CD4-positive, alpha-beta T cell treated with Interleukin-10 for 1 hour (primary cell): Measurements from ENCODE around the gene WDR59.
A peak's percentile ranks its signal among the peaks of the same experiment; 100 is the strongest.
"Not testable (repeated sequence)": the region's sequence is repeated elsewhere in the genome, so short reads cannot be mapped to it uniquely, and the experiment has no call there.

Experiments
- DNase-seq: peaks from one replicate; pipeline ENCODE4 v3.0.0-alpha.2; 2020

The WDR59 gene

GRCh38 chr16:74975591-74975990 is 9.3 kb downstream of the WDR59 start:
- no peak for DNase-seq

GRCh38 chr16:74973304-74973703 is 11.6 kb downstream of the WDR59 start:
- no peak for DNase-seq

DNA sequence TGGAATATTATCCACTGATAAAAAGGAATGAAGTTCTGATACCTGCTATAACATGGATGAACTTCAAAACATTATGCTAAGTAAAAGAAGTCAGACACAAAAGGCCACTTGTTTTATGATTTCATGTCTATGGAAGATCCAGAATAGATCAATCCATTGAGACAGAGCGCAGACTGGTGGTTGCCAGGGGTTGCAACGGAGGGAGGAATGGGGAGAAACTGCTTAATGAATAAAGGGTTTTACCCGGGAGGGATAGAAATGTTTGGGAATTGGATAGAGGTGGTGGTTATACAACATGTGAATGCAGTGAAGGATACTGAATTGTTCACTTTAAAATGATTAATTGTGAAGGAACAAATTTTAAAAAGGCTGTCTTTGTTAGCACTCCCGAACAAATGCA is 30.2 kb downstream of the WDR59 start:
- DNase-seq = no peak

GRCh38 chr16:74951681-74952080 is 33.2 kb downstream of the WDR59 start:
- DNase-seq = no peak

- no peak for DNase-seq
These were observed 33.7 kb downstream of the WDR59 start for GRCh38 chr16:74951206-74951605.

DNA sequence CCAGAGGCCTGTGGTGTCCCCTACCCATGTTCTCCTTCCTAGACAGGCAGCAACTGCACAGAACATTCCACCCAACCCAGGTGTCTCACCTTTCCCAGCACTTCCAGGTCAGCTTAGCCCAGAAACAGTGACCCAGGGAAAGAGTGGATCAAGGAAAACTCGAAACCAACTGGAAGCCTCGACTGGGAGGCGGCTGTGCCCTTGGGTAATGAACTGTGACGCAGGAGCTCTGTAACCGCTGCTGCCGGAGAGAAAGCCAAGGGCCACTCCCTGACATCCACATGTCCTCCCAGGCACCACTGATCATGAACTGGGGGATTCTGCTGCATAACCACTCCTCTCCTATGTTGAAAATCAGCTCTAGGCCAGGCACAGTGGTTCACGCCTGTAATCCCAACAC is 34.4 kb downstream of the WDR59 start:
- no peak for DNase-seq

DNA sequence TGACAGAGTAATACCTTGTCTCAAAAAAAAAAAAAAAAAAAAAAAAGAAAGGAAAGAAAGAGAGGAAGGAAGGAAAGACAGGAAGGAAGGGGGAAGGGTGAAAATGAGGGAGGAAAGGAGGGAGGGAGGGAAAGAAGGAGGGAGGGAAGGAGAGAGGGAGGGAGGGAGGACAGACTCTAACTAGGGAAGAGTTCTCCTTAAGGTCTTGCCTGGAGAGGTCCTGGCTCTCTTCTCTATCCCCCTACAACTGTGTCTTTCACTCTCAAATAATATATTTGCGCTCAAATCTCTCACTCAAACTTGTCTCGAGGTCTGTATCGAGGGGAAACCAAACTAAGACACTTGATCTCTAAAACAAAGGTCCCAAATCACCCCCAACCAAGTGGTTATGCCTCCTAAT is 35.6 kb downstream of the WDR59 start:
- DNase-seq = no peak

- DNase-seq = no peak
These were observed 40.5 kb downstream of the WDR59 start for GRCh38 chr16:74944466-74944865.

GRCh38 chr16:74942977-74943918 is 41.7 kb downstream of the WDR59 start:
- no peak for DNase-seq

DNA sequence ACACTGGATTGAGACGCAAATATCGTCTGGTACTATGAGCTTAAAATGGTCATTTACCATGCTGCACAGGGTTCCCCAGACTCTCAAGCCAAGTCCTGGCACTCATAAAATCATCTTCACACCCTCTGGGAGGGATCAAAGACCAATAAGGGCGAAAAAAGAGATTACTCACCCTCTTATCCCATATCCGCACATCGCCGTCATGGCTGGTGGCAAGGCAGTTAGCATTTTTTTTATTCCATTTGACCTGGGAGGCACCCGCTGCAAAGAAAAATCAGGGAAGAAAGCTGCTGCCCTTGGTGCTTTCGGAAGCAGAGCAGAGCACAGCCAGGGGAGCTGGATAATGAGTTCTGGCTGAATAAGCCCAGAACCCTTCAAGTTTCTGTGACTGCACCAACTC is 42.4 kb downstream of the WDR59 start:
- no peak for DNase-seq

GRCh38 chr16:74939688-74940087 is 45.2 kb downstream of the WDR59 start:
- DNase-seq = no peak

- DNase-seq = peak; percentile 6
These were observed 47.9 kb downstream of the WDR59 start for GRCh38 chr16:74936902-74937560.

- no peak for DNase-seq
These were observed 53.5 kb downstream of the WDR59 start for GRCh38 chr16:74931445-74931844.

- DNase-seq = no peak
These were observed 55.3 kb downstream of the WDR59 start for GRCh38 chr16:74929636-74930035.

- no peak for DNase-seq
These were observed 58.1 kb downstream of the WDR59 start for GRCh38 chr16:74926805-74927204.

GRCh38 chr16:74923766-74924460 is 61.0 kb downstream of the WDR59 start:
- no peak for DNase-seq

DNA sequence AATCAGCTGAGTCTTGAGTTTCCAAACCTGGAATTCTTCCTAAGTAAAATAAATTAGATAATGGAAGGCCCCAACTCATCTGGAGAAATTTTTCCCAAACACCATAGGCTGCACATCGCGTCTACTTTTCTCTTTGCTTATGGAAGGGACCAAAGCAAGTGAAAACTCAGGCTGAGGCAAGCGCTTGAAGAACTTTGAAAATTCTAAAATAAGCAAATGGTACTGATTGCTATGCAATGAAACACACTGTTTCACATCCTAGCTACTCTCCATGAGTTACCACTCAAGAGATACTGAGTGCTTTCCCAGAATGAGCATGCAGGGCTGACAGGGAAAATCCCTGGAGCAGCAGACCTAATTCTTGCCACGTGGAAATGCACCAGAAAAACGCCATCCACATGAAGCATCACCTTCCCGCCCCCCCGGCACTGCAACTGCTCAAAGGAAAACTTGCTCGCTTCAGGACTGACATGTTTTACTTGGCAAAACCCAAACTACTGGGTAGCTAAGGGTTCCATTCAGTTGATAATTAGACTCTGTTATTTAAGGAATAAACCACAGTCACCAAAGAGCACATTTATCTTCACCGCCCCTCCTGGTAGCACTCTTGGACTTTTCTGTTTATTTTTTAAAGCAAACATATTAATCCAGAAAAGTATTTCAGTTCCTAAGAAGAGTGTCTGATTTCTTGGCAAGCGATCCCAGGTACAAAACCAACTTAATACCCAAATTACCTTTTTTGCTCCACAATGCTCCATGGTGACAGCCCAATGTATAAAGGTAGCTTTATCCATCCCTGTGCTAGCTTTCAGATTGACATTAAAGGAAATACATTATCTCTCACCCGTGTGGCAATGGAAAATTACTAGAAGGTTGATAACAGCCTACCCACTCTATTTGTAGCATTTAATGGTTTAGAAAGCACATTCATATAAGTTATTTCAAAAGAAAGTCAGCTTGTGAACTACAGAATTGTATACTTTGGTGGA is 62.5 kb downstream of the WDR59 start:
- DNase-seq = no peak

- DNase-seq = no peak
These were observed 63.9 kb downstream of the WDR59 start for GRCh38 chr16:74921051-74921450.

- DNase-seq = no peak
These were observed 75.3 kb downstream of the WDR59 start for GRCh38 chr16:74909665-74910064.

DNA sequence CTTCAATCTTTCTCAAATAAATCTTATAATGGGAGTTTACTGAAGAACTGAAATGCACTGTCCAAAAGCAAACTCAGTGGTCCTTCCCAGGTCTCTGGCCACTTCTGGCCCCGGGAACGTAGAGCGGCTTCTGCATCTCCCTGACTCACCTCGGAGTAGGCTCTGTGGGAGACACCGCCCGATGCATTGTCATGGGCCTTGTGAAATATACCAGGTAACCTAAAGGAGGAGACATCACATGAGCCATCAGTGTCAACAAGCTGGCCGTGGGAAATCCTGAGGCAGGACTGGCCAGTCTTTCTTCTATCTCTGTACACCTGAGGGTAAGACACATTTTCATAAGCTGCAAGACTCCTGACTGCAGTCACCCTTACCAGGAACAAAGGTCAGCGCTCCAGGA is 76.2 kb downstream of the WDR59 start:
- DNase-seq = not testable (repeated sequence)

DNA sequence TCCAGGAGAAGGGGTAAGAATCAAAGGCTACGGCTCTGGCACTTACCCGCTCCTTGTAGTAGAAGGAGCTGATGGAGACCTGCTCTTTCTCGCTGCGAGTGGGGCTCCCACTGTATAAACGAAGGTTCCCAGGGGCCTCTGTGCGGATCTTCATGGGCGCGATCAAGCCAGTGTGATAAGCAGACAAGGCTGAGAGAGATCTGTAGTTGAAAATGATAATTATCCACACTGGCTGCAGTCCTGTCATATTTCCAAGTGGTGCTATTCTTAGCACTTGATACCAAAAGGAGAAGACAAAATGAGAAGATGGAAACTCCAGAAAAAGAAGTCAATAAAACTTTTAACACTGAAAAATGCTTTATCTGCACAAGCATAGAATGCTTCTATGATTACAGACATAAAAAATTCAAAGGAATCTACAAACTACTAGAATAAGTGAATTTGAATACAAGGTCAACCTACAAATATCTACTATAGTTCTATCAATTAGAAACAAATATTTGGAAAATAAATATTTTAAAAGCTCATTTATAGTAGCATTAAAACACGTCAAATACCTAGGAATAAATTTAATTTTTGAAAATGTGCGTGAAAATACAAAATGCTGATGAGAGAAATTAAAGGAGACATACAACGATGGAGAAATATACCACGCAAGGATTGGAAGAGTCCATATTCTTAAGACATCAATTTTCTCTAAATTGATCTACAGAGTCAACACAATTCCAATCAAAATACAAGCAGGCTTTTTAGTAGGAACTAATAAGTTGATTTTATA is 80.8 kb downstream of the WDR59 start:
- DNase-seq = no peak

DNA sequence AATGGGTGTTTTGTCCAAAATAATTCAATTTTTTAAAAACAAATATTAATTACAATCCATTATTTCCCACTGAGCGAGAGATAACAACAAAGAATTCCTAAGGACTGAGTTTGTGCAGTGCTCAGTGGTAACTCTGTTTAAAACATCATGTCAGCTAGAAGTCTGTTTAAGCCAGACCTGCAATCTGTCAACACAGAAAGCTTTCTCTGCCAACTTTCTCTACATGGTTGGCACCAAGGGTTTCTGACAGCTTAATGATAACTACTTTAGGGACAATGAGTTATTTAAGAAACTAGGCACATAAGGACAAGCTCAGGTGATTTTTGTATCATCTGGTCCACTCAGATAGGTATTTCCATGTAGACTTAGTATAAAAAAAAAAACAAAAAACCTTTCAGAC is 81.8 kb downstream of the WDR59 start:
- no peak for DNase-seq
